ENCODE data around the gene NDRG4. TPM values are rescaled to one million over a fixed set of nuclear protein-coding genes. Genes with fewer than 3 reads are reported as not detected.

NDRG4 gene
- total RNA-seq, 6 experiments from 2014 or later, result 1.5 to 5.3 (median 3.6) TPM

DNA sequence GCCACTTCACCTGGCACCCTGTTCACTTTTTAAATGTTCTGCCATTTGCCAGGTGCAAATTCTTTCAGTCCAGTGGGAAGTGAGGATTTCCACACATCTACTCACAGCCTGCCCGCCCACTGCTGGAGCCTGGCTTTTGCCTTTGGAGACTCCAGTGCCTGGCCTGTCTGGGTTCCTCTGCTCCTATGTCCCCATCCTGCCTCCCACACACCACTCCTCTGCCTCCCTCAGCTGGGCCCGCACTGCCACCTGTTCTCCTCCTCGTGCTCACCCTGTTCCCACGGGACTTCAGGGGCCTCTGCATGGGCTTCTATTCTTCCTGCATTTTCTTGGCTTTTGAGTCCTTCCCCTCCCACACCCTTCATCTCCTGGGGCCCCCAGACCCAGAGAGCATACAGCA lies 7.9 kb upstream of the NDRG4 start:
- H3K4me3 Mint-ChIP-seq, result no peak overlapping the region
- H3K36me3 Mint-ChIP-seq (ENCODE audit: low read depth), result no peaks in the 10 kb centered on the region
- no peaks in the 10 kb centered on the region for H3K9me3 Mint-ChIP-seq
- TF ChIP-seq, protein P1, sequence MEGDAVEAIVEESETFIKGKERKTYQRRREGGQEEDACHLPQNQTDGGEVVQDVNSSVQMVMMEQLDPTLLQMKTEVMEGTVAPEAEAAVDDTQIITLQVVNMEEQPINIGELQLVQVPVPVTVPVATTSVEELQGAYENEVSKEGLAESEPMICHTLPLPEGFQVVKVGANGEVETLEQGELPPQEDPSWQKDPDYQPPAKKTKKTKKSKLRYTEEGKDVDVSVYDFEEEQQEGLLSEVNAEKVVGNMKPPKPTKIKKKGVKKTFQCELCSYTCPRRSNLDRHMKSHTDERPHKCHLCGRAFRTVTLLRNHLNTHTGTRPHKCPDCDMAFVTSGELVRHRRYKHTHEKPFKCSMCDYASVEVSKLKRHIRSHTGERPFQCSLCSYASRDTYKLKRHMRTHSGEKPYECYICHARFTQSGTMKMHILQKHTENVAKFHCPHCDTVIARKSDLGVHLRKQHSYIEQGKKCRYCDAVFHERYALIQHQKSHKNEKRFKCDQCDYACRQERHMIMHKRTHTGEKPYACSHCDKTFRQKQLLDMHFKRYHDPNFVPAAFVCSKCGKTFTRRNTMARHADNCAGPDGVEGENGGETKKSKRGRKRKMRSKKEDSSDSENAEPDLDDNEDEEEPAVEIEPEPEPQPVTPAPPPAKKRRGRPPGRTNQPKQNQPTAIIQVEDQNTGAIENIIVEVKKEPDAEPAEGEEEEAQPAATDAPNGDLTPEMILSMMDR (IDR thresholded peaks at IDR 0.05), result no peak
- no peak for DNase-seq
- peaks cover 15% of the 10 kb centered on the region for H3K4me1 Mint-ChIP-seq (ENCODE audit: low read depth)
- peaks cover 18% of the 10 kb centered on the region for H3K27me3 Mint-ChIP-seq (ENCODE audit: insufficient read depth)
- no peak overlapping the region for H3K27ac Mint-ChIP-seq

DNA sequence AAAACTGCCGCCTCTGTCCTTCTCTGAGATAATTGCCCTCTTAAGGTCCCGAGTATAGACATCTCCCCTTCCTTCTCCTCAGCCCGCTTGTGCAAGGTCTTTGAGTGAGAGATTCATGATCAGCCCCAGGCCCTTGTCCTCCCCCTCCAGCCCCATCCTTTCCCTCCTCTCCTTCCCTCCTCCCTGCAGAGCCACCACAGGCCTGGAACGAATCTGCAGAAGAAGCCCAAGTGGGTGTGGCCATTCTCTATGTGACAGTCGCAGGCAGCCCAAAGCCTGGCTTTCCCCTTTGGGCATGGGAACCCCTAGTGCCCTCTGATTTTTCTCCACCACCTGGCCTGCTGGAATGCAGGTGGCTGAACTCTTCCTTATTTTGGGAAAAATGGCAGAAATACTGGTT lies 7.2 kb upstream of the NDRG4 start:
- TF ChIP-seq, protein P1 (IDR thresholded peaks at IDR 0.05), result no peak
- Mint-ChIP-seq H3K4me3 (no peak overlapping the region), H3K36me3 (ENCODE audit: low read depth) (no peaks in the 10 kb centered on the region), H3K9me3 (no peaks in the 10 kb centered on the region), H3K27ac (no peak overlapping the region), H3K27me3 (ENCODE audit: insufficient read depth) (peaks cover 16% of the 10 kb centered on the region), H3K4me1 (ENCODE audit: low read depth) (peaks cover 15% of the 10 kb centered on the region)
- DNase-seq, result no peak

DNA sequence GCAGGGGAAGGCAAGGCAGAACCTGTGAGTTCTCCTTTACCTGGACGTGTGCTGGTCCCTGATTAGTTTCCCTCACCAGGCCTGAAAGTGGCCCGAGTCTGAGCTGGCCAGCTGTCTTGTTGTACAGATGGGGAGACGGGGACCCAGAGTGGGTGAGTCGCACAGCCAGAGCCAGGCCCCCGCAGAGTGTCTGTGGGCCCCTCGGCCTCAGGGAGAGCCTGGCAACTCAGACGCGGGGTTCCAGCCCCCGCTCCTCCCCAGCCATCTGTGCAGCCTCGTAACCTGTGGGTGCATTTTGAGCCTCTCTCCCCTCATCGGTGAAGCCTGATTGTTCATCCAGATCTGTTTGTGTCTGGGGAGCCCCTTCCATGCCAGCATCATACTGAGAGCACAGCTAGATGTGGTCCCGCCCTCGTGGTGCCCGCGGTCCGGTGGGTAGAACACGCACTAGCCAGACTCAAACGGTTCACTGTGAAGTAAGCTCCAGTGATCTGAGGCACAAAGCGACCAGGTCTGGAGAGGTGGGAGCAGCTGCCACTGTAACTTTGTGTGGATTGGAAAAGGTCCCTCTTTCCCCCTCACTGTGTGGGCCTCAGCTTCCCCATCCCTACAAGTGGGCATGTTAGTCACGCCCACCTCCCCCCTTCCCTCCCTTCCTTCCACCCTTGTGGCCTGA lies 6.0 kb upstream of the NDRG4 start:
- TF ChIP-seq, protein P1 (IDR thresholded peaks at IDR 0.05), result no peak
- peaks cover 15% of the 10 kb centered on the region for H3K4me1 Mint-ChIP-seq (ENCODE audit: low read depth)
- H3K27me3 Mint-ChIP-seq (ENCODE audit: insufficient read depth), result peaks cover 13% of the 10 kb centered on the region
- no peak for DNase-seq
- no peaks in the 10 kb centered on the region for H3K9me3 Mint-ChIP-seq
- no peaks in the 10 kb centered on the region for H3K36me3 Mint-ChIP-seq (ENCODE audit: low read depth)
- H3K27ac Mint-ChIP-seq, result peak overlapping the region; percentile 96
- no peak overlapping the region for H3K4me3 Mint-ChIP-seq

DNA sequence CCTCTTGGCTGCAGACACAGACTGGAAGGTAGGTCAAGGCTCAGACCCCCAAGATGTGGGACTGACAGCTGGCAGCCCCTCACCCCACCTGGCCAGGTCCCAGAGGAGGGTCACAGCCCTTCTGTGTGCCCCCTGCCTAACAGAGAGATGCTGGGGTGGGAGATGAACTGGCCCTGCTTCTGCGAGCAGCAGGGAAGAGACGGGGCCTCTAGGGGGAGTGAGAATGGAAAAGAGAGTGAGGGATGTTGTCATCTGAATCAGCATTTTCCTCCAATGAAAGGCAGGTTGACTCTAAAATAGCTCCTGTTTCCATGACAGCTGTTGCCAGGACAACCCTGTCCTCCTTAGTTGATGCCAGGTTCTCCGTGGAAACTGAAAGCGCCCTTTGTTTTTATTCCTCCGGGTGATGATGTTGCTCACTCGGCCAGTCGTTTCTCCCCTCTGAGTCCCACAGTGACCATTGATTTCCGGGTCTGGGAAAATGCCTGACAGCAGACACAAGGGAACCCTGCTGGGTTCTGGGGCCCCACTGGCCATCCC lies 4.9 kb upstream of the NDRG4 start:
- H3K27me3 Mint-ChIP-seq (ENCODE audit: insufficient read depth), result peaks cover 13% of the 10 kb centered on the region
- TF ChIP-seq, protein P1 (IDR thresholded peaks at IDR 0.05), result peak; percentile 80
- H3K4me3 Mint-ChIP-seq, result peak overlapping the region; percentile 77
- H3K36me3 Mint-ChIP-seq (ENCODE audit: low read depth), result no peaks in the 10 kb centered on the region
- no peaks in the 10 kb centered on the region for H3K9me3 Mint-ChIP-seq
- DNase-seq, result peak; percentile 99
- H3K4me1 Mint-ChIP-seq (ENCODE audit: low read depth), result peaks cover 17% of the 10 kb centered on the region
- peak overlapping the region; percentile 96 for H3K27ac Mint-ChIP-seq

DNA sequence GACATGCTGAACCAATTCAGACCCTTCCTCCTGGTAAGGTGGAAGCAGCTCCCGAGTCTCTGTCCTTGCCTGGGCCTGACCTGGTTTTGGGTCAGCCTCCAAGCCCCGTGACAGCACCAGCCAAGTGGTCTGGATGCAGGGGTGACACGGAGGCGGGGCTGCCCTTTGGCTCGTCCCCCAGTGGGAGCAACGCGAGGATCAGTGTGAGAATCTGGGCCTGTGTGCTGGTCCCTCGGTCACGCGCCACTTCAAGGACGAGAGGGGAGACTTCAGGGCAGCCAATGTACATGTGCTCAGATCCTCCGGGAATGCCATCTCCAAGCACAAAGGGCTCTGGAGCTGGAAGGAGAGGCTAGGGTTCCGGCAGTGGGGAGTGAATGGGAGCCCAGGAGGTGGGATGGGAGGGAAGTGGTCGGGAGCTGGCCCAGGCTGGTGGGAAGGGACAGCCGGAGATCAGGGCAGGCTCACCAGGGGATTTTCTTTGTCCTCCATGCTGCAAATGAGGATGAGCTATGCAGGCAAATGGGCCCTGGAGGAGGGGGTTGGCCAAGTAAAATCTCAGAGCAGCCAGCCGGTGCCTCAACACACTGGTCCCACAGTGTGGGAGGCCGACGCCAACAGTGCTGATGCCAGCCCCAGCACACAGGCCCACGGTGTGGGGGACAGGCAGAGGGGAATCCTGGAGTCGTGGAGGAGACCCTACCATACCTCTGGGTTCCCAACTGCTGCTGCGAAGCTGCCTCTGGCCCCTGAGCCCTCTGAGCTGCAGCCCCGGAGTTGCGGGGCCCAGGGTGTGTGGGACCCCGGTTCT lies 4.2 kb upstream of the NDRG4 start:
- no peaks in the 10 kb centered on the region for H3K36me3 Mint-ChIP-seq (ENCODE audit: low read depth)
- peak overlapping the region; percentile 77 for H3K4me3 Mint-ChIP-seq
- peaks cover 12% of the 10 kb centered on the region for H3K27me3 Mint-ChIP-seq (ENCODE audit: insufficient read depth)
- no peak for DNase-seq
- H3K9me3 Mint-ChIP-seq, result no peaks in the 10 kb centered on the region
- H3K27ac Mint-ChIP-seq, result peak overlapping the region; percentile 96
- TF ChIP-seq, protein P1 (IDR thresholded peaks at IDR 0.05), result no peak
- H3K4me1 Mint-ChIP-seq (ENCODE audit: low read depth), result peaks cover 22% of the 10 kb centered on the region
